Liver (tissue), 9 donors: ENCODE measurements around the gene PHTF2. TPM values are rescaled to one million over a fixed set of nuclear protein-coding genes. Genes with fewer than 3 reads are reported as not detected.

Experiments used
- DNase-seq: peaks from one replicate; pipeline ENCODE4 v3.0.0-alpha.2; 2017; ENCODE audit warnings: low spot score
- H3K27ac ChIP-seq, 2 donors: one replicate each; pipeline ENCODE4 v1.7.0; 2013; ENCODE audit warnings: inconsistent platforms in 2 of 2, low read length in 2 of 2, control low read depth in 1 of 2, low read depth in 1 of 2, mild to moderate bottlenecking in 1 of 2
- H3K27me3 ChIP-seq, 4 donors: one replicate each; pipeline versions ENCODE4 v1.6.1 to v1.7.0; 2013; ENCODE audit warnings: low read length in 3 of 4, inconsistent platforms in 1 of 4, mild to moderate bottlenecking in 1 of 4, moderate library complexity in 1 of 4; ENCODE audit not compliant: control insufficient read depth in 4 of 4, insufficient read depth in 4 of 4
- H3K36me3 ChIP-seq, 4 donors: one replicate each; pipeline versions ENCODE4 v1.6.1 to v1.7.0; 2013; ENCODE audit warnings: low read length in 3 of 4, mild to moderate bottlenecking in 3 of 4, low read depth in 1 of 4, moderate library complexity in 1 of 4; ENCODE audit not compliant: control insufficient read depth in 4 of 4, insufficient read depth in 3 of 4
- H3K4me1 ChIP-seq, 4 donors: one replicate each; pipeline versions ENCODE4 v1.6.1 to v1.7.0; 2013; ENCODE audit warnings: low read length in 3 of 4, mild to moderate bottlenecking in 3 of 4, moderate library complexity in 1 of 4; ENCODE audit not compliant: control insufficient read depth in 4 of 4, insufficient read depth in 4 of 4
- H3K4me3 ChIP-seq, 3 donors: one replicate each; pipeline versions ENCODE4 v1.6.1 to v1.7.0; 2013; ENCODE audit warnings: low read length in 3 of 3, control low read depth in 1 of 3, low read depth in 1 of 3, mild to moderate bottlenecking in 1 of 3
- H3K9ac ChIP-seq, 2 donors: one replicate each; pipeline ENCODE4 v1.7.0; 2013; ENCODE audit warnings: low read length in 2 of 2, mild to moderate bottlenecking in 2 of 2, moderate library complexity in 2 of 2, control low read depth in 1 of 2, low read depth in 1 of 2
- H3K9me3 ChIP-seq, 4 donors: one replicate each; pipeline versions ENCODE4 v1.6.1 to v1.7.0; 2013; ENCODE audit warnings: low read length in 3 of 4; ENCODE audit not compliant: control insufficient read depth in 4 of 4
- FOXA1 ChIP-seq: IDR thresholded peaks from 2 replicates; pipeline ENCODE4 v1.6.1; 2016; ENCODE audit warnings: antibody characterized with exemption
- FOXA2 ChIP-seq: IDR thresholded peaks from 2 replicates; pipeline ENCODE4 v1.6.1; 2016; ENCODE audit warnings: antibody characterized with exemption
- GABPA ChIP-seq, 2 donors: IDR thresholded peaks in 1 of 2; conservative IDR thresholded peaks in 1 of 2; 2 replicates each; pipeline ENCODE4 v1.6.1; 2016; ENCODE audit warnings: antibody characterized with exemption in 2 of 2, mild to moderate bottlenecking in 1 of 2, moderate library complexity in 1 of 2
- HNF4G ChIP-seq: IDR thresholded peaks from 2 replicates; pipeline ENCODE4 v1.6.1; 2016; ENCODE audit warnings: antibody characterized with exemption
- JUND ChIP-seq, 2 donors: IDR thresholded peaks; 2 replicates each; pipeline ENCODE4 v1.6.1; 2016; ENCODE audit warnings: antibody characterized with exemption in 2 of 2
- NR2F2 ChIP-seq: IDR thresholded peaks from 2 replicates; pipeline ENCODE4 v1.6.1; 2016; ENCODE audit warnings: antibody characterized with exemption
- RAD21 ChIP-seq, 2 donors: IDR thresholded peaks; 2 replicates each; pipeline ENCODE4 v1.6.1; 2016; ENCODE audit warnings: antibody characterized with exemption in 2 of 2, mild to moderate bottlenecking in 2 of 2
- RXRA ChIP-seq, 2 donors: IDR thresholded peaks; 2 replicates each; pipeline ENCODE4 v1.6.1; 2017 to 2018; ENCODE audit warnings: antibody characterized with exemption in 2 of 2, mild to moderate bottlenecking in 1 of 2
- SP1 ChIP-seq: IDR thresholded peaks from 2 replicates; pipeline ENCODE4 v1.6.1; 2018; ENCODE audit warnings: antibody characterized with exemption, mild to moderate bottlenecking
- YY1 ChIP-seq: IDR thresholded peaks from 2 replicates; pipeline ENCODE4 v1.6.1; 2016; ENCODE audit warnings: antibody characterized with exemption, mild to moderate bottlenecking
- WGBS: extraction: QIAGEN DNeasy Blood & Tissue Kit; methylation state at CpG from one replicate; pipeline ENCODE4 v1.1.7; 2013; 5-methylcytosine and 5-hydroxymethylcytosine counted together
- polyA plus RNA-seq, 2 donors: library from polyadenylated mRNA; stranded (reverse) in 1 of 2; unstranded in 1 of 2; fragments of 200-250 nt in 1 of 2; fragments of >200 nt in 1 of 2; fragmentation: Nextera tagmentation in 1 of 2; extraction: Ambion mirVana in 1 of 2; gene quantifications; one replicate each; pipeline versions ENCODE4 v1.2.1 to v1.2.3, GENCODE V29; 2013 to 2015
- total RNA-seq, 2 donors: library from RNA; depleted of rRNA; stranded (reverse); fragments of >200 nt; gene quantifications; one replicate each; pipeline ENCODE4 v1.2.3, GENCODE V29; 2014
- TF ChIP-seq, protein P1 (sequence below): IDR thresholded peaks from 2 replicates; pipeline ENCODE4 v1.6.1; 2016; ENCODE audit warnings: antibody characterized with exemption
- TF ChIP-seq, protein P2 (sequence below): IDR thresholded peaks from 2 replicates; pipeline ENCODE4 v1.6.1; 2016; ENCODE audit warnings: antibody characterized with exemption
- TF ChIP-seq, protein P3 (sequence below): IDR thresholded peaks from 2 replicates; pipeline ENCODE4 v1.6.1; 2016; ENCODE audit warnings: antibody characterized with exemption
- TF ChIP-seq, protein P4 (sequence below): IDR thresholded peaks from 2 replicates; pipeline ENCODE4 v1.6.1; 2016; ENCODE audit warnings: antibody characterized with exemption, mild to moderate bottlenecking
- TF ChIP-seq, protein P5 (sequence below): fragments of 150-350 bp; IDR thresholded peaks from 2 replicates; pipeline ENCODE4 v1.5.1; 2017; ENCODE audit warnings: improper control_type of control experiment, low read depth, low read length; ENCODE audit not compliant: missing input control
- donor health status: healthy.
- donor health status: healthy.
- donor health status: healthy.
- donor health status: healthy.
- donor health status: healthy.

Gene PHTF2
- total and polyA plus RNA-seq, 4 donors = 2.2 to 7.3 (median 4.7) TPM

DNA sequence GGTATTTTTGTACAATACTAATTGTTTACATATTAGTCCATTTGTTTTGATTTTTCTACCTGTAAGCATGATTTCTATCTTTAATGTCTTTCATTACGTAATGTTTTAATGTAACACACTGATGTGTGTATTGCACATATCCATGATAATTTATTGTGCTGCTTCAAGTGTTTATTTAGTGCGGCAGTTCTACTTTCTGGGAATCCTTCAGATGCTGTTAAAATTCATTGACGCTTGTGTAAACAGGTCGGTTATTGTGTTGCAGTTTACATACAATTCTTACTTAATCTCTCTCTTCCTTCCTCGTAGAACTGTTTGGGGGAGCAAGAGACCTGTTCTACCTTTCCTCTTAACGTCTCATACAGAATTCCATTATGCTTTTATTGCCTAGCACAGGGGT is 7.2 kb upstream of the PHTF2 start:
- DNase-seq = no peak
- Histone ChIP-seq H3K4me1 (peaks cover 0 to 13% (median 2%) of the 10 kb centered on the region in 4 donors), H3K4me3 (no peak overlapping the region), H3K9me3 (no peaks in the 10 kb centered on the region), H3K27me3 (no peaks in the 10 kb centered on the region), H3K9ac (no peak overlapping the region), H3K27ac (no peak overlapping the region), H3K36me3 (no peaks in the 10 kb centered on the region)
- no peak for TF ChIP-seq JUND (IDR thresholded peaks at IDR 0.05)
- TF ChIP-seq, protein P1, sequence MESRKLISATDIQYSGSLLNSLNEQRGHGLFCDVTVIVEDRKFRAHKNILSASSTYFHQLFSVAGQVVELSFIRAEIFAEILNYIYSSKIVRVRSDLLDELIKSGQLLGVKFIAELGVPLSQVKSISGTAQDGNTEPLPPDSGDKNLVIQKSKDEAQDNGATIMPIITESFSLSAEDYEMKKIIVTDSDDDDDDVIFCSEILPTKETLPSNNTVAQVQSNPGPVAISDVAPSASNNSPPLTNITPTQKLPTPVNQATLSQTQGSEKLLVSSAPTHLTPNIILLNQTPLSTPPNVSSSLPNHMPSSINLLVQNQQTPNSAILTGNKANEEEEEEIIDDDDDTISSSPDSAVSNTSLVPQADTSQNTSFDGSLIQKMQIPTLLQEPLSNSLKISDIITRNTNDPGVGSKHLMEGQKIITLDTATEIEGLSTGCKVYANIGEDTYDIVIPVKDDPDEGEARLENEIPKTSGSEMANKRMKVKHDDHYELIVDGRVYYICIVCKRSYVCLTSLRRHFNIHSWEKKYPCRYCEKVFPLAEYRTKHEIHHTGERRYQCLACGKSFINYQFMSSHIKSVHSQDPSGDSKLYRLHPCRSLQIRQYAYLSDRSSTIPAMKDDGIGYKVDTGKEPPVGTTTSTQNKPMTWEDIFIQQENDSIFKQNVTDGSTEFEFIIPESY = no peak
- TF ChIP-seq YY1 = no peak
- no peak for TF ChIP-seq GABPA (IDR thresholded peaks at IDR 0.05 in 1 of 2, conservative IDR thresholded peaks at IDR 0.05 in 1 of 2)
- TF ChIP-seq NR2F2 = no peak
- TF ChIP-seq FOXA1 = no peak
- TF ChIP-seq HNF4G = no peak
- TF ChIP-seq, protein P2, sequence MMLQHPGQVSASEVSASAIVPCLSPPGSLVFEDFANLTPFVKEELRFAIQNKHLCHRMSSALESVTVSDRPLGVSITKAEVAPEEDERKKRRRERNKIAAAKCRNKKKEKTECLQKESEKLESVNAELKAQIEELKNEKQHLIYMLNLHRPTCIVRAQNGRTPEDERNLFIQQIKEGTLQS = no peak
- no peak for TF ChIP-seq RXRA (IDR thresholded peaks at IDR 0.05)
- TF ChIP-seq, protein P3, sequence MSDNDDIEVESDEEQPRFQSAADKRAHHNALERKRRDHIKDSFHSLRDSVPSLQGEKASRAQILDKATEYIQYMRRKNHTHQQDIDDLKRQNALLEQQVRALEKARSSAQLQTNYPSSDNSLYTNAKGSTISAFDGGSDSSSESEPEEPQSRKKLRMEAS = no peak
- TF ChIP-seq SP1 = no peak
- TF ChIP-seq, protein P4, sequence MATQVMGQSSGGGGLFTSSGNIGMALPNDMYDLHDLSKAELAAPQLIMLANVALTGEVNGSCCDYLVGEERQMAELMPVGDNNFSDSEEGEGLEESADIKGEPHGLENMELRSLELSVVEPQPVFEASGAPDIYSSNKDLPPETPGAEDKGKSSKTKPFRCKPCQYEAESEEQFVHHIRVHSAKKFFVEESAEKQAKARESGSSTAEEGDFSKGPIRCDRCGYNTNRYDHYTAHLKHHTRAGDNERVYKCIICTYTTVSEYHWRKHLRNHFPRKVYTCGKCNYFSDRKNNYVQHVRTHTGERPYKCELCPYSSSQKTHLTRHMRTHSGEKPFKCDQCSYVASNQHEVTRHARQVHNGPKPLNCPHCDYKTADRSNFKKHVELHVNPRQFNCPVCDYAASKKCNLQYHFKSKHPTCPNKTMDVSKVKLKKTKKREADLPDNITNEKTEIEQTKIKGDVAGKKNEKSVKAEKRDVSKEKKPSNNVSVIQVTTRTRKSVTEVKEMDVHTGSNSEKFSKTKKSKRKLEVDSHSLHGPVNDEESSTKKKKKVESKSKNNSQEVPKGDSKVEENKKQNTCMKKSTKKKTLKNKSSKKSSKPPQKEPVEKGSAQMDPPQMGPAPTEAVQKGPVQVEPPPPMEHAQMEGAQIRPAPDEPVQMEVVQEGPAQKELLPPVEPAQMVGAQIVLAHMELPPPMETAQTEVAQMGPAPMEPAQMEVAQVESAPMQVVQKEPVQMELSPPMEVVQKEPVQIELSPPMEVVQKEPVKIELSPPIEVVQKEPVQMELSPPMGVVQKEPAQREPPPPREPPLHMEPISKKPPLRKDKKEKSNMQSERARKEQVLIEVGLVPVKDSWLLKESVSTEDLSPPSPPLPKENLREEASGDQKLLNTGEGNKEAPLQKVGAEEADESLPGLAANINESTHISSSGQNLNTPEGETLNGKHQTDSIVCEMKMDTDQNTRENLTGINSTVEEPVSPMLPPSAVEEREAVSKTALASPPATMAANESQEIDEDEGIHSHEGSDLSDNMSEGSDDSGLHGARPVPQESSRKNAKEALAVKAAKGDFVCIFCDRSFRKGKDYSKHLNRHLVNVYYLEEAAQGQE = no peak
- TF ChIP-seq RAD21 (IDR thresholded peaks at IDR 0.05) = no peak
- TF ChIP-seq, protein P5, sequence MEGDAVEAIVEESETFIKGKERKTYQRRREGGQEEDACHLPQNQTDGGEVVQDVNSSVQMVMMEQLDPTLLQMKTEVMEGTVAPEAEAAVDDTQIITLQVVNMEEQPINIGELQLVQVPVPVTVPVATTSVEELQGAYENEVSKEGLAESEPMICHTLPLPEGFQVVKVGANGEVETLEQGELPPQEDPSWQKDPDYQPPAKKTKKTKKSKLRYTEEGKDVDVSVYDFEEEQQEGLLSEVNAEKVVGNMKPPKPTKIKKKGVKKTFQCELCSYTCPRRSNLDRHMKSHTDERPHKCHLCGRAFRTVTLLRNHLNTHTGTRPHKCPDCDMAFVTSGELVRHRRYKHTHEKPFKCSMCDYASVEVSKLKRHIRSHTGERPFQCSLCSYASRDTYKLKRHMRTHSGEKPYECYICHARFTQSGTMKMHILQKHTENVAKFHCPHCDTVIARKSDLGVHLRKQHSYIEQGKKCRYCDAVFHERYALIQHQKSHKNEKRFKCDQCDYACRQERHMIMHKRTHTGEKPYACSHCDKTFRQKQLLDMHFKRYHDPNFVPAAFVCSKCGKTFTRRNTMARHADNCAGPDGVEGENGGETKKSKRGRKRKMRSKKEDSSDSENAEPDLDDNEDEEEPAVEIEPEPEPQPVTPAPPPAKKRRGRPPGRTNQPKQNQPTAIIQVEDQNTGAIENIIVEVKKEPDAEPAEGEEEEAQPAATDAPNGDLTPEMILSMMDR = no peak
- TF ChIP-seq FOXA2 = no peak
- WGBS = 76% methylated on average over 6 of the region's 6 CpGs

DNA sequence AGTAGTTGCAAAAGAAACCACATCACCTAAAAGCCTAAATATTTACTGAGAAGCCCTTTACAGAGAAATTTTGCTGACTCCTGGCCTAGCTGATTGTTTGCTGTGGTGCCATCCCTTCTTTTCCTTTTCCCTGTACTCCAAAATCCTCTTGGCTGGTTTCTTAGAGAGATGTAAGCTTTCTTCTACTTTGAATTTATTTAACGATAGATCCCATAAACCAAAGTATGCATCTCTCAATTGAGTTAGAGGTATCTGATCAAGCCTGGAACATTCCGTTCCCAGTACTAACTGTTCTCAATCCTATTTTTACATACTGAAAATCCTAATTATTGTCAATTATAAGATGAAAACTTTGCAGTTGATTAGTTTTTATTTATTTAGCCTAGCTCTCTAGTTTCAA is 6.6 kb upstream of the PHTF2 start:
- peaks cover 1 to 19% (median 8%) of the 10 kb centered on the region in 4 donors for H3K4me1 ChIP-seq
- H3K27ac ChIP-seq = no peak overlapping the region
- WGBS = 78% methylated on average over 2 of the region's 2 CpGs

More for the DNA sequence above, 6.6 kb upstream of the PHTF2 start:
- Histone ChIP-seq H3K9me3 (no peaks in the 10 kb centered on the region), H3K4me3 (no peak overlapping the region), H3K27me3 (no peaks in the 10 kb centered on the region), H3K36me3 (no peaks in the 10 kb centered on the region), H3K9ac (no peak overlapping the region)
- DNase-seq = no peak
- TF ChIP-seq FOXA1 = no peak
- TF ChIP-seq, protein P3 = no peak
- TF ChIP-seq, protein P1 = no peak
